A204.1 (cell line): ENCODE results near the gene KCNQ1OT1.

Experiments
- FAIRE-seq: peaks from 2 replicates; lab custom pipeline; 2012; peaks lifted over from hg19 to GRCh38; lab: Jason Lieb, UNC

KCNQ1OT1 gene

DNA sequence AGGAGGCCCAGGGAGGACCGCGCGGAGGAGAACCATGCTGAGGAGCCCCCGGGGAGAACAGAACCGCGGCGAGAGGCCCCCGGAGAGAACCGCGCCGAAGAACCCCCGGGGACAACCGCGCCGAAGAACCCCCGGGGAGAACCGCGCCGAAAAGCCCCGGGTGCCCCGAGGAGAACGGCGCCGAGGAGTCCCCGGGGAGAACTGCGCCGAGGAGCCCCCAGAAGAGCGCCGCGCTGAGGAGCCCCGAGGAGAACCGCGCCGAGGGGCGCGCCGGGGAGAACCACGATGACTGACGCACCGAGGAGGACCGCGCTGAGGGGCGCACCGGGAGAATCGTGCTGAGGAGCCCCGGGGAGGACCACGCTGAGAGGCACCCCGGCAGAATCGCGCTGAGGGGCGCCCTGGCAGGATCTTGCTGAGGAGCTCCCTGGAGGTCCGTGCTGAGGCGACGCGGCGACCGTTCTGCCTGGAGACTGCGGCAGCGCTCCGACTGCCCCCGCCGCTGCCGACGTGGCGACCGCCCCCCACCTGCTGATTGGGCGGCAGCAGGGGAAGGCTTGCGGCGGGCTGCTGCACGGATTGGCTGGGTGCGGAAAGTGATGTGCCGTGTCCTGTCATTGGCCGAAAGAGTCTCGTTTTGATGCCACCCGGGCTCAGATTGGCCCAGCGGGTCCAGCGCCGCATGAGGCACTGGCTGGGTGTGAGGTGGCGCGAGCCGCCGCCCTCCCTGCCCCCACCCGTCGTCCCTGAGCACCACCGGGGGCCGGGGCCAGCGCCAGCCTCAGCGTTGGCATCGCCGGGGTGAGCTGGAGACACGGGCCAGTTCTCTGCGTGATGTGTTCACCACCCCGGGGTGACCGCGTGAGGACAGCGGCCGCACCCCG lies at the start of gene KCNQ1OT1:
Gene KCNQ1OT1, minus strand, starts transcription at position 464 of the 884 bp plus-strand sequence.
- peak; percentile 32 for FAIRE-seq

DNA sequence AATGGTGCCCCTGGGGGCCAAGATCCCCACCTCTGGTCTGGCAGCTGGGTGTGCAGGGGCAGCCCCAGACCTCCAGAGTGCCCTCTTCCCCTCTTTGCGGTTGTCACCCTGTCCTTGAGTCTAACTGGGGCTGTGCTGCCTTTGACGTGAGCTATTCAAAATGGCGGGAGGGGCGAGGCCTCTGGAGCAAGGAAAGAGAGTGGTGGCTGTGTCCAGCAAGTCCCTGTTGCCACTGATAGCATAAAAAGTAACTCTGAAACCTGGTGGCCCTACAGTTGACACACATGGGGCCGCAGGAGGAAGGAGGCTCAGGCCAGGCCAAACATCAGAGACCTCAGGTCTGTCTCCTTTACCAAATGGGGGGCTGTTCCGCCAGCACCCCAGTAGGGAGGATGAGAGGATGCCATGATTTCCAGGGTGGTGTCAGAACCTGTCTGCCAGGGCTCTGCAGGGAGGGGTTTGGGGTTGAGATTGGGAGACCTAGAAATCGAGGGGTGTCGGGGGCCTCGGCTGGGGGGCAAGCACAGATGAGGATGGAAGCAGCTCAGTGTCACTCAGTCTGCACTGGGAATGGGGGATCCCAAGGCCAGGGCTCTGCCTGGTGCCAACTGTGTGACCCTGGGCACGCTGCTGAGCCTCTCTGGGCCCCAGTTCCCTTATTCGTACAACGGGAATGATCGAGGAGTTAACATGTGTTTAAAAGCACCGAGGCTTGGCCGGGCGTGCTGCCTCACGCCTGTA lies 49.2 kb upstream of the KCNQ1OT1 start:
- FAIRE-seq = no peak

DNA sequence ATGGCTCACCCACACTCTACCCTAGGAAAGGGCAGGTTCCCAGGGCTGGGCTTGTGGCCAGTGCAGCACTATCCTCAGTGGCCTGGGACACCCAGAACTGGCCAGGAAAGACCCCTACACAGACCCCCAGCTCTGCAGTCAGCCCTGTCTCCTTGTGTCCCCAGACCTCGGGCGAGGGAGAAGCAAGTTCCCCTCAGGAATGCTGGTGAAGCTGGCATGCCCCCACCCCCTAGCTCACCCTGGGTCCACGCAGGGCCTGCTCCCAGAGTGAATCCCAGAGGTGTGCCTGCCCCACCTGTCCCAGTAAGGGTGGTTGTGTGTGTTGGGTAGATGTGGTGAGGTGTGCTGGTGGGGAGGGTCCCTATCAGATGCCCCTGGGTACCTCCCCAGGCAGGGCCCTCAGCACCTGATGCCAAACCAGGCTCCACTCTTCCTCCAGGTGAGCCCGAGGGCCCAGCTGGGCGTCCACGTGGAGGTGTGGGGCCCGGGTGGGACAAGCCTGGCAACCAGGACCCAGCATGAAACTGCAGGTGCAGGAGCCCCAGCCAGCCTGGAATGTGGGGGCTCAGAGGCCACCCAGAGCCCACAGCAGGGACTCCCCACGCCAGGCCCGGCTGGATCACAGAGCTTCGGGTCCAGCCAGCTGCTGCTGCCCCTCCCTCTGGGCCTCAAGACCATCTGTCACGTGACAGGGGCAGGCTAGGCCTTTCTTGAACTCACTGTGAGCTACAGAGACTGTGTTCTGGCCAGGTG lies 48.4 kb upstream of the KCNQ1OT1 start:
- no peak for FAIRE-seq

DNA sequence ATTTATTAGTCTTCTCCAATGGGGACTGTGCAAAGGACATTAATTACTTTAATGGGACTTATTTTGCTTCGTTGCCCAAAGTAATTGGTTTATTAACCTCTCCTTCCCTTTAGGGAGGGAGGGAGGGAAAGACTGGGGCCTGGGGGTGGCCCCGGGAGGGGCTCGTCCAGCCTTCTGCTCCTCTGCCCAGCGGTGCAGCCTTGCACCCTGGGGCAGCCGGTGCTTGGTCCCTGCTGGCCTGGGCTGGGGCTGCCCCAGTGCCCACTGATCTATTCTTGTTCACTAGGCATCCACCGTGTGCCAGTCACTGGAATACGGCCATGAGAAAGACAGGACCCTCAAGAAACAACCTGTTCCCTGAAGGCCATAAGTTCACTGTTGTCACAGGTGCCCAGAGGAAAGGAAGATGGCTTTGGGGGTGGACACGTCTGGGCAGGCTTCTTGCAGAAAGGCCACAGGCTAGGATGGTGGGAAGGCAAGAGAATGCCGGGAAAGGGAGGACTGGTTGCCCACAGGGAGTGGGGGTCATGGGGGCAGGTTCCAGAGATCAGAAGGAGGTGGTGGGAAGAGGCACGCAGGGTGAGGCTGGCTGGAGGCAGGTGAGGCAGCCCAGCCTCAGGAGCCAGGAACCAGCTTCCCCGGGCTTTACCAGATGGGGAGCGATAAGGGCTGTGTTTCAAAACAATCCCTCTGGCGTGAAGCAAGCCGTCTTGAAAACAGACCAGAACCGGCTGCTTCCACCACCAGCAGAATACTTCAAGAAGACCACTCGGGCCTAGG lies 47.6 kb upstream of the KCNQ1OT1 start:
- no peak for FAIRE-seq

DNA sequence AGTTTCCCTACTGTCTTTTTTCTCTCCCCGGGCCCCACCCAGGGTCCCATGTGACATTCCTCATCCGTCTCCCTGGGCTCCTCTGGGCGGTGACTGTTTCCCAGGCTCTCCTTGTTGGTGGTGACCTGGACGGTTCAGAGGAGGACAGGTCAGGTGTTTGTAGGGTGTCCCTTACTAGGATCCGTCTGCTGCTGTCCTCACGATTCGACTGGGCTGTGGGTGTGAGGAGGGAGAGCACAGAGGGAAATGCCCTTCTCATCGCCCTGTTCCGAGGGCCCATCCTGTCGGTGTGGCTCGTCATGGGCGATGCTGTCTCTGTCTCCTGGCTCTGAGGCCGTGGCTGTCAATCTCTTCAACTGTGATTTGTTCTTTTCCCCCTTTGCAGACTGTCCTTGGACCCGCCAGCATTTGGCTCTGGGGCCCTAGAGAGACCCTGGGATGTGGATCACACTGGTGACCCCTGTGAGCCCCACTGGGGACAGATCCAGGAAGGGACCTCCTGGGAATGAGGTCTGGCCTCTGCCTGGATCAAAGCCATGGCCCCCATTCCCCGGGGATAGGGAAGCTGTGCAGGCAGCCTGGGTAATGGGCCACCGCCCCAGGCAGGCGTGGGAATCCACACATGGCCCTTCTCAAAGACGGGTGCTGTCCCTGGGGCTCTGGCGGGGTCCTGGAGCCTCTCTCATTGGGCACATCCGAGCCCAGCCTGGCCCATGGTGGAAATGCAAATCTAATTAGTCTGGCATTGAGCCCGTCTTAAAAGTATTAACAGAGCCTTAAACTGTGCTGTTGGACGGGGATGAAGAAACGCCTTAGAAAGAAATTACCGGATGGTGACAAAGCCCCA lies 46.8 kb upstream of the KCNQ1OT1 start:
- no peak for FAIRE-seq

DNA sequence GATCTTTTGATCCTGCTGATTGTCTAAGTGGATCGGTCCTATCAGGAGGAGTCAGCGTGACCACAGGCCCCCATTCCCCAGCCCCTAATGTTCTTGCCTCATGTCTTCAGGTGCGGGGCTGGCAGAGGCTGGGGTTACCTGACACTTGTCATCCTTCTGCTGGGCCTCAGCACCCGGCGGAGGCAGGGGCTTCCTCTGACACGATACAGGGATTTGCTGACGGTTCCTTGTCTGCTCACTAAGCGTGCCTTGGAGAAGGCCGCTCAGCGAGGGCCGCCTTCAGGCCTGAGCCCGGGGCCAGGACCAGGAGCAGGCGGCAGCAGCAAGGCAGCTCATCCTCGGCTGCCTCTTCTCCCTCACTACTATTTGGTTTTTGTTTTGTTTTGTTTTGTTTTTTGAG lies 45.7 kb upstream of the KCNQ1OT1 start:
- no peak for FAIRE-seq

DNA sequence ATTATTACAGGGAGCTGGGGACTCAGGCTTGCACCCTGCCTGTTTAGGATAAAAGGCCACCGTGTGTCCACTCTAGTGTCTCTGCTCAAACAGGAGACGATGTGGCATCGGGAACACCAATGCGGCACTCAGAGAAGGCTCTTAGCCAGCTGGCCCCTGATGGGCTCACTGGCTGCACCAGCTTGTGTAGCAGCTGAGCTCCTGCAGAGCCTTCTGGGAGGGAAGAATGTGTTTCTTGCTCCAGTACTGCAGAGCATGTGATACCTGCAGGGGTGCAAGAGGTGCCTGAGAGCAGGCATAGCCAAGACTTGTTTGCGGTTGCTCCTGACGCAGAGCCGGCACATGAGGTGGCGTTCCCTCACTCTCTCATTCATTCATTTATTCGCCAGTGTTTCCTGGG lies 44.4 kb upstream of the KCNQ1OT1 start:
- FAIRE-seq = no peak

DNA sequence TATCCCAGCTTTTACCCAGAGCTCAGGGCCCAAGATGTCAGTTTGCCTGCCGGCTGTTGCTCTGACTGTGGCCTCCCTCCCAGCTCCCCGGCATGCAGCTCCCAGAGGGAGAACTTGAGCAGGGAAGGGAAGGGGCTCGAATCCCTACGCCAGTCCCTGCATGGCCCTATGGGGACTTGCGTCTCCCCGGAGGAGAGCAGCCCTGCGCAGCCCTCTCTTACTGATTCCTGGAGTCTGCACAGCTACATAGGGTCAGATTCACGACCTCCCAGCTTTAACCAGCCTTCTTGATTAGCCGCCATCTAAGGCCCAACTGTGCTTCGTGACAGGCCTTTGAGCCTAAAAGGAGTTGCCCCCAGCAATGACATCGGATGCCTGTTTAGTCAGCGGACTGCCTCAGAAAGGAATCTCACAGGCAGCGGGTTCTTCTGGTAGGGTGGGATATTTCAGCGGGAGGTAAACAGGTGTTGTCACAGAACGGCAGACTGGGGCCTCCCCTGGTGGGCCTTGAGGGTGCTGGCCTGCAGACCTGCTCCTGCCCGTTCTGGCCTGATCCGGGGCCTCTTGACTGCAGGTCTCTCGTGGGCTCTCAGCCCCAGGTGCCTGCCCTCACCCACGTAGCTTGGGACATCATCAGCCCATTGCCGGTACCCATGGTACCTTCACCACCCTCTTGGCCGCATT lies 43.8 kb upstream of the KCNQ1OT1 start:
- no peak for FAIRE-seq

DNA sequence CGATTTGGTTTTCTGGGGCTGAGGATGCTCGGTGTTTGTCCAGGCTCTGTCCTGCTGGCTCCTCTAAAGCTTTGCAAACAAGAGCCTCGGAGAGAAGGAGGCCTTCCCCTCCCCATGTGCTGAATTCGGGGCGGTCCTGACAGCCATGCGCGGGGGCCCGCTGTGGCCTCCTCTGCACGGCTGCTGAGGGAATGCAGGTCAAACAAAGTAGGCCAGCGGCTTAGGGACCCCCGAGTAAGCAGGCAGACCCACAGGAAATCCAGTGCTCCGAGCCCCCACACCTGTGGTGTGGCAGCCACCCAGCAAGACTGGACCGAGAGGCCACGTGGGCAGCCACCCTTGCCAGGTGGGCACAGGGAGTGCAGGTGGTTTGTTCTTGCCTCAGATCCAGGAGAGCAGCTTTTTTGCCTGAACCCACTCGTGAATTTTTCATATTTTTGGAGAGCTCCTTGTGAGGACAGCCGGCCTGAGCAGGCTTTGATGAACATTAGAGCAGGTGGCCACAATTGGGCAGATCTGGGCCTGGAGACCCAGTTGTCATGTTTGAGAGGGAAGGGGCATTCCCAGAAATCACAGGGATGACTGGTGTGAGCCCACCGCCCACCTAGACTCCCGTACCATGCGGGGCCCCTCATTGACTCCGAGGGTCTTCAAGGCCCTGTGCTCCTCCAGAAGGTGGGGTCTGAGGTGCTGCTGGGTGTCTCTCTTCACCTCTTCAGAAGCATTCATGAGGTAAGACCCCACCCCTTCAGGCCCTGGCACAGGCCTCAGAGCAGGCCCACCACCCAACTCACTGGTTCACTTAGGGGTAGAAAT lies 43.0 kb upstream of the KCNQ1OT1 start:
- FAIRE-seq = no peak

DNA sequence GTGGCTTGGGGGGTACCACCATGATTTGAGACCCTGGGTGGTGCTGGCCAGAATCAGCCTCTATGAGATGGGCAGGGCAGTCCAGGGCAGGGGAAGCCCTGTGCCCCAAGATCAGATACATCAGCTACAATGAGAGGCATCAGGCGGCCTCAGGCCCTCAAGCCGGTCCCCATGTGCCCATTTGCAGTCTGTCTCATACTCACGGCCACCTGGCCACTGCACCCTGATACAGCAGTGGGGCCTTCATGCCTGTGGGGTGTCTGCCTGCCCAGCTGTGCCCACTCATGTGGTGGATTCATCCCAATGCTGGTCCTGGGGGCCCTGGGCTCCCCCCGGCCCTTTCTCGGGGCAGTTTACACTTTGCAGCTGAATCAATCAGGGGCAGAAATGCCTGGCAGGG lies 42.4 kb upstream of the KCNQ1OT1 start:
- no peak for FAIRE-seq

DNA sequence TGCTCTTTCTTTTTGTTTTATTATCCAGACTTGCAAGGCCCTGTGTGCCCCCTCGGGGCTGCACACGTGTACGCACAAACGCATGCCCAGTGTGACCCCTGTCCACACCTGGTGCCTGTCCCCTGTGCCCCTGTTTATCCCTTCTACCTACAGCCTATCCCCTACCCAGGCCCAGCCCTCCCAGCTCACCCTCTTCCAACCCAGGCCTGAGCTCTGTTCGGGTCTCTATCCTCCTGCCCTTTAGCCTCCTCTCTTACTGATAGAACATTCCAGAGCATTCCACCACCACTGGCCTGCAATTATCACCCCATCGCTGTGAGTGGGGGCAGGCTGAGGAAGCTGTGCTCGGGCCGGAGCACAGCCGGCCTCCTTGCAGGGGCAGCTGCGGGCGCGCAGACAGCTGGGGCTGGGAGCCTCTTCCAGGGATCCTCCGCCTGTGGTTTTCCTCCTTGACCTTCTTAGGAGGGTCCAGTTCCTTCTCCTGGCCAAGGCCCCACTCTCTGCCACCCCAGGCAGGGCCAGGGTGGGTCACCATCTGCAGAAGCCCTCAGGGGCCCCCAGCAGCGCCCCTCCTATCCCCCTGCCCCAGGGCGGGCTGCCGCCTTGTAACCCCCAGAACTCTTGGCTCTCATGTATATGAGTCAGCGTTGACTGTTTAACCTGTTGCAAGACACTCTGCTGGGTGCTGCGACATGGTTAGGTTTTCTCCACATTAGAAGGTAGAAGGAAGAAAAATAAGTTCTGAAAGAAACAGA lies 41.8 kb upstream of the KCNQ1OT1 start:
- no peak for FAIRE-seq

DNA sequence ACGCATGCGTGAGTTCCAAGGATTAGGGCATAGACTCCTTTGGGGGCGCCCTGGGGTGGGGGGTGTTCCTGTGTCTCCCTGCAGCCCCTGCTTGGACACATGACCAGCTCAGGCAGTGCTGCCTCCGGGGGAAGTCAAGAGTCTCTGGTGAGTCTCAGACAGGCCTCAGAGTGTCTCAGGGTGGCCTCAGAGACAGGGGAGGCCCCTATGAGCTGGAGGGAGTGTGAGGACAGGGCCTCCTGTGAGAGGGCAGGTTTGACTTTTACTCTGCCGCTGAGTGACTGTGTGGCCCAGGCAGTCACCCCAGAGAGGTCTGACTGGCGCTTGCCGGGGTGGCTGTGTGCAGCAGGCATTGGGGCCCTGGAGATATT lies 41.2 kb upstream of the KCNQ1OT1 start:
- no peak for FAIRE-seq

DNA sequence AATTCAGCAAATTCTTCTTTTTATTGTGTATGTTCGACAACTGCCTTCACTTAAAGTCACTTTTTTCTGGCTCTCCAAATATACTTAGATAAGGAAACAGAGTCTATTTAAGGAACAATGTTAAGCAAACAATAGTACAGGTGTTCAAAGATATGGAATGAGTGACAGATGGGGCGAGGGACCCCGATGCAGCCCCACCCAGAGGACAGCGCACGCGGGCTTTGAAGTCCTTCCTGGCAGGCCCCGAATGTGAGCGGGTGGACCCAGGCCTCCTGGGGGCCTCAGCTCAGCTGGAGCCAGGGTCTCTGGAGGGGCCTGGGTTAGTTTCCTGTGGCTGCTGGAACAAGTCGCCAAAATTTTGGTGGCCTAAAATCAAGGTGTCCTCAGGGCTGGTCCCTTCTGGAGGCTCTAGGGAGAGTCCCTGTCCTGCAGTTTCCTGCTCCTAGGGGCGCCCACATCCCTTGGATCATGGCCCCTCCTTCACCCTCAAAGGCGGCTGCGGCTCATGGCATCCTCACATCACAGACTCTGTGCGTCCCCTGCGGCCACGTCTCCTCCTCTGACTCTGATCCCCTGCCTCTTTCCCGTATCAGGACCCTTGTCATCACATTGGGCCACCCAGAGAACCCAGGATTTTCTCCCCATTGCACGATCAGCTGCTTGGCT lies 40.6 kb upstream of the KCNQ1OT1 start:
- no peak for FAIRE-seq

DNA sequence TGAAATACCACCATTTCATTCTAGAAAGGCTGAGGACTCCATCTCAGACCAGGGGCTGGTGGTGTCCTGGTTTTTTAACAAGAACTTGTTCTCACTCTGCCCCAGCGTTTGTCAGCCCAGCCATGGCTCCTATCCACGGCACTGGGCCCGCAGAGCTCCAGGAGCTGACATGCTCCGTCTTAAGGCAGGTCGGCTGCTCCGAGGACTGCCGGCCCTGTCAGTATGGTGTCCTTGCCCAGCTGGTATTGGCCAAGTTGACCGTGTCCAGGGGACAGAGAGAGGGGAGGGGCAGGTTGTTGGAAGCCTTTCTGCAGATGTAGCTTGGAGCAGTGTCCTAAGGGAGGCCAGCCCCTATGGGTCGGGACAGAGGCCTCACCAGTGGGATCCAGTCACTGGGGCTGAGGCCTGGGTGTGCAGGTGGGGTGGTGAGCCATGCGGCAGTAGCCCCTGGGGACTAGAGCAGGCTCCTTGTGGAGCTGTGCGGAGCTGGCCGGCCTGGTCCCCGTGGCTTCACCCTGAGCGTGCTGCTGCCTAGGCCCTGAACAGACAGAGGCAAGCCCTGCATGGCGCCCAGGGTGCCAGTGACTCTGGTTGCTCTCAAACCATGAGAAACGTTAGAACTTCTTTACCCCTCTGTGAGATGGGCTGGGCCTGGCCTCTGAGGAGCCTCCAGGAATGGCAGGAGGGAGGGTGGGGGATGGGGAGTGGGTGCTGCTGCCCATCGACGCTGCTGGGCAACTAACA lies 39.9 kb upstream of the KCNQ1OT1 start:
- no peak for FAIRE-seq

DNA sequence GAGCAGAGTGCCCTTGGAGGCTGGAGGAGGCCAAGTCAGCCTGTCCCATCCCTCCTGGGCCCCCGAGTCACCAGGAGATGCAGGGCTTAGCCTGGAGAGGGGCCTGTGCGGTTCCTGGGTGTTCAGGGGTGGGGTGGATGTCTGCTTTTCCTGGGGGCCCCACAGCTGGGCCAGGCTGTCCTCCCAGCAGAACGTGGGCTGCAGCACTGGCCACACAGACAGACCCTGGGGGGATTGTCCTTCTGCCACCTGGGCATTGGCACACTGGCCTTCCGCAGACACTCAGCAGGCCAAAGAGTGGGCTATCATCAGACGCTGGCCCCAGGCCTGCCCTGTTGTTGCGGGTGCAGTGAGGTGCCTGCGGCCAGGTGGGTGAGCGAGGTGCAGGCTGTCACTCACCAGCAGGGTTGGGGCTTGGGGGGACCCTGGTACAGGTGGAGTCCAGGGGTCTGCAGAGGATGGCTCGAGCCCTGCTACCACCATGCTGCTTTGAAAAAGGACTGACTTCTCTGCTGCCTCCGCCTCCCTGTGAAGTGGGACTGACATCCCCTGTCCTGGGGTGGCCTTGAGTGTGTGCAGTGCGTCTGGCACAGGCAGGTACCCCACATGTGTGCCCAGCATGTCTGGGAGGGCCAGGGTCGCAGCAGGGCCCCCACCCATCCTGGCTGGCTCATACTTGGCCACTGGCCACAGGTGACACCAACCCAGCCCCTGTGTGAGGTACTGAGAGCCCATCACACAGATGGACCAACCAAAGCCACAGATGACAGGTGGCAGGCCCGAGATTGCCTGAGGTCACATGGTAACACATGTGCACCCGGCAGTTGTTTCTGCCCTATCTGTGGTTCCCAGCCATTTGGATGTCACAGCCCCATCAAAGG lies 39.0 kb upstream of the KCNQ1OT1 start:
- no peak for FAIRE-seq

DNA sequence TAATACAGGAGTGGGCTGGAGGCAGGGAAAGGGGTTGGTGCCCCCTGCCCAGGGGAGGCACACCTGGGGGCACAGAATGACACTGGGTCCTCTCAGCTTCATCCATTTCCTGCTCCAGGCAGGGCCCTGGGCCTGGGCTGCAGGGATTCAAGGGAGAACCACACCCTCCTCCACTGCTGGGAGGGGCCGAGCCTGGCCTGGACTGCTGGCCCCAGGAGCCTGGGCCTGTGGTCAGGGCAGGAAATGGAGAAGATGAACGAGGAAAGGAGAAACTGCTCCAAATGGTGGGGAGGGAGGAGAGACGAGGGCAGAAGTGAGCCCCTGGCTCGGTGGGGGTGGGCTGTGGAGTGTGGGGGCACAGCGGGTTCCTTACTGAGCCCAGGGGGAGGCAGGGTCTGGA lies 38.1 kb upstream of the KCNQ1OT1 start:
- no peak for FAIRE-seq

DNA sequence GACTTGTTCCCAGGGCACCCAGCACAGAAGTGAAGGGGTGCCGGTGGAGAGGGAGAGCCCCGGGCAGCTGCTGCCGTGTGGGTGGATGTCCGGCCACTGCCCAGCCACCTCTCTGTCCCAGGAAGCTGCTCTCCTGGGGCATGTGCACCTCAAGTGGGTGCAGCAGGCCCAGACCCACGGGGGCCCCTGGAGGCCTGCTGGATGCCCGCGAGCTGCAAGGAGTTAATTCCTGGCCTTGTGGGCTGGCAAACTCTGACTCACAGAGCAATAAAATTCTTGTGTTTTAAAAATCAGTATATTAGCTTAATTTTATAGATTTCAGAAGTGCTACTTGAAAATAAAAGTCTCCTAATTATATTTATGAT lies 37.4 kb upstream of the KCNQ1OT1 start:
- FAIRE-seq = no peak
